ENCODE data around the gene SLC35F1.

GRCh38 chr6:118252474-118252873, 345.4 kb downstream of the SLC35F1 start:
- TF ChIP-seq ZNF280C (tag by site-specific recombination; IDR thresholded peaks at IDR 0.05) (no peak), CTCF (tag by site-specific recombination; IDR thresholded peaks at IDR 0.05) (no peak), ZBTB10 (tag by site-specific recombination; IDR thresholded peaks at IDR 0.05) (no peak)
